ENCODE measurements around the gene PGAM5. TPM values are rescaled to one million over a fixed set of nuclear protein-coding genes. Genes with fewer than 3 reads are reported as not detected.

Gene PGAM5
- total and polyA plus RNA-seq, 2 of the 13 experiments (the other 11 are each of a cell fraction or from before 2014, with no cell fraction given): 18.0 to 77.9 TPM

DNA sequence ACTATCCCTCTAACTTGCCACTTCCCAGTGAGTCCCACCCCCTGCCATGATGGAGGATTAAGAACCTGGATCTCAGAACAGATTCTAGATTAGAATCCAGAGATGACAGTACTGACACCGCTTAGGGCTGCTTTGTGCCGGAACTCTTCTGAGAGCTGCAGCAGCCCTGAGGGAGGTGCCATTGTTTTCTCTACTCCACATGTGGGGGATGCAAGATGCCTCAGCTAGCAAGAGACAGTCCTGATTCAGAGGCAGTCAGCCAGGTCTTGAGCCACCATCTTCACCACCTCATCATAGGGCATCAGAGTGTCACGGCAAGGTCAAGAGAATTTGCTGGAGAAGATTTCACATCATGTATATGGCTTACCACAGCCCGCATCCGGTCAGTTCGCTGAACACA is 3.4 kb upstream of the PGAM5 start (continued):
- TF ChIP-seq, protein P1, sequence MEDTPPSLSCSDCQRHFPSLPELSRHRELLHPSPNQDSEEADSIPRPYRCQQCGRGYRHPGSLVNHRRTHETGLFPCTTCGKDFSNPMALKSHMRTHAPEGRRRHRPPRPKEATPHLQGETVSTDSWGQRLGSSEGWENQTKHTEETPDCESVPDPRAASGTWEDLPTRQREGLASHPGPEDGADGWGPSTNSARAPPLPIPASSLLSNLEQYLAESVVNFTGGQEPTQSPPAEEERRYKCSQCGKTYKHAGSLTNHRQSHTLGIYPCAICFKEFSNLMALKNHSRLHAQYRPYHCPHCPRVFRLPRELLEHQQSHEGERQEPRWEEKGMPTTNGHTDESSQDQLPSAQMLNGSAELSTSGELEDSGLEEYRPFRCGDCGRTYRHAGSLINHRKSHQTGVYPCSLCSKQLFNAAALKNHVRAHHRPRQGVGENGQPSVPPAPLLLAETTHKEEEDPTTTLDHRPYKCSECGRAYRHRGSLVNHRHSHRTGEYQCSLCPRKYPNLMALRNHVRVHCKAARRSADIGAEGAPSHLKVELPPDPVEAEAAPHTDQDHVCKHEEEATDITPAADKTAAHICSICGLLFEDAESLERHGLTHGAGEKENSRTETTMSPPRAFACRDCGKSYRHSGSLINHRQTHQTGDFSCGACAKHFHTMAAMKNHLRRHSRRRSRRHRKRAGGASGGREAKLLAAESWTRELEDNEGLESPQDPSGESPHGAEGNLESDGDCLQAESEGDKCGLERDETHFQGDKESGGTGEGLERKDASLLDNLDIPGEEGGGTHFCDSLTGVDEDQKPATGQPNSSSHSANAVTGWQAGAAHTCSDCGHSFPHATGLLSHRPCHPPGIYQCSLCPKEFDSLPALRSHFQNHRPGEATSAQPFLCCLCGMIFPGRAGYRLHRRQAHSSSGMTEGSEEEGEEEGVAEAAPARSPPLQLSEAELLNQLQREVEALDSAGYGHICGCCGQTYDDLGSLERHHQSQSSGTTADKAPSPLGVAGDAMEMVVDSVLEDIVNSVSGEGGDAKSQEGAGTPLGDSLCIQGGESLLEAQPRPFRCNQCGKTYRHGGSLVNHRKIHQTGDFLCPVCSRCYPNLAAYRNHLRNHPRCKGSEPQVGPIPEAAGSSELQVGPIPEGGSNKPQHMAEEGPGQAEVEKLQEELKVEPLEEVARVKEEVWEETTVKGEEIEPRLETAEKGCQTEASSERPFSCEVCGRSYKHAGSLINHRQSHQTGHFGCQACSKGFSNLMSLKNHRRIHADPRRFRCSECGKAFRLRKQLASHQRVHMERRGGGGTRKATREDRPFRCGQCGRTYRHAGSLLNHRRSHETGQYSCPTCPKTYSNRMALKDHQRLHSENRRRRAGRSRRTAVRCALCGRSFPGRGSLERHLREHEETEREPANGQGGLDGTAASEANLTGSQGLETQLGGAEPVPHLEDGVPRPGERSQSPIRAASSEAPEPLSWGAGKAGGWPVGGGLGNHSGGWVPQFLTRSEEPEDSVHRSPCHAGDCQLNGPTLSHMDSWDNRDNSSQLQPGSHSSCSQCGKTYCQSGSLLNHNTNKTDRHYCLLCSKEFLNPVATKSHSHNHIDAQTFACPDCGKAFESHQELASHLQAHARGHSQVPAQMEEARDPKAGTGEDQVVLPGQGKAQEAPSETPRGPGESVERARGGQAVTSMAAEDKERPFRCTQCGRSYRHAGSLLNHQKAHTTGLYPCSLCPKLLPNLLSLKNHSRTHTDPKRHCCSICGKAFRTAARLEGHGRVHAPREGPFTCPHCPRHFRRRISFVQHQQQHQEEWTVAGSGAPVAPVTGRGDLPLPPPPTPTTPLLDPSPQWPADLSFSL (CRISPR knock-in tag; IDR thresholded peaks at IDR 0.05): no peak
- TF ChIP-seq ZNF557 (CRISPR knock-in tag; IDR thresholded peaks at IDR 0.05) (no peak), FOXP1 (IDR thresholded peaks at IDR 0.05) (no peak), FOXP1 (CRISPR knock-in tag; IDR thresholded peaks at IDR 0.05) (no peak), RXRB (CRISPR knock-in tag; IDR thresholded peaks at IDR 0.05; ENCODE audit: borderline replicate concordance) (no peak)
- TF ChIP-seq, protein P2, sequence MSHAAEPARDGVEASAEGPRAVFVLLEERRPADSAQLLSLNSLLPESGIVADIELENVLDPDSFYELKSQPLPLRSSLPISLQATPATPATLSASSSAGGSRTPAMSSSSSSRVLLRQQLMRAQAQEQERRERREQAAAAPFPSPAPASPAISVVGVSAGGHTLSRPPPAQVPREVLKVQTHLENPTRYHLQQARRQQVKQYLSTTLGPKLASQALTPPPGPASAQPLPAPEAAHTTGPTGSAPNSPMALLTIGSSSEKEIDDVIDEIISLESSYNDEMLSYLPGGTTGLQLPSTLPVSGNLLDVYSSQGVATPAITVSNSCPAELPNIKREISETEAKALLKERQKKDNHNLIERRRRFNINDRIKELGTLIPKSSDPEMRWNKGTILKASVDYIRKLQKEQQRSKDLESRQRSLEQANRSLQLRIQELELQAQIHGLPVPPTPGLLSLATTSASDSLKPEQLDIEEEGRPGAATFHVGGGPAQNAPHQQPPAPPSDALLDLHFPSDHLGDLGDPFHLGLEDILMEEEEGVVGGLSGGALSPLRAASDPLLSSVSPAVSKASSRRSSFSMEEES (CRISPR knock-in tag; IDR thresholded peaks at IDR 0.05): no peak

DNA sequence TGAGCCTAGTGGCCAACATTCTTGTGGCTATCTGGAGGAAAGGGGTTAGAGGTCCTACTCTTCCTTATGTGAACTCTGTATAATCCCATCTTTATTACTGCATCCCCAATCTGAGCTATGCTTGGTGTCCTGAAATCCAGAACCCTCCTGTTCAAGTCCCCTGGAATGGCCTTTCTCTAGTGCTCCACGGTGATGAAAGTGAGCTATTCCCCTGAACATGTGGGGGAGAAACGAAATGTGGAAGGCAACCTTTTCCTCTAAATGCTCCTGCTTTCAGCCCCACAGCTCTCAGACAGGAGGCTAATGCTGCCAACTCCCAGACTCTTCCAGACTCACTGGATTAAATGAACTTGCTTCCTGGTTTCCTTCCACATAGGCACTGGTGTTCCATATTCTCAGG is 2.5 kb upstream of the PGAM5 start:
- intact Hi-C loops (cut with micrococcal nuclease; ENCODE audit: unreplicated experiment): no loop called here
- CTCF ChIA-PET (ENCODE audit: low intra/inter-chr PET ratio, low total read pairs): no interaction called here
- TF ChIP-seq, protein P3, sequence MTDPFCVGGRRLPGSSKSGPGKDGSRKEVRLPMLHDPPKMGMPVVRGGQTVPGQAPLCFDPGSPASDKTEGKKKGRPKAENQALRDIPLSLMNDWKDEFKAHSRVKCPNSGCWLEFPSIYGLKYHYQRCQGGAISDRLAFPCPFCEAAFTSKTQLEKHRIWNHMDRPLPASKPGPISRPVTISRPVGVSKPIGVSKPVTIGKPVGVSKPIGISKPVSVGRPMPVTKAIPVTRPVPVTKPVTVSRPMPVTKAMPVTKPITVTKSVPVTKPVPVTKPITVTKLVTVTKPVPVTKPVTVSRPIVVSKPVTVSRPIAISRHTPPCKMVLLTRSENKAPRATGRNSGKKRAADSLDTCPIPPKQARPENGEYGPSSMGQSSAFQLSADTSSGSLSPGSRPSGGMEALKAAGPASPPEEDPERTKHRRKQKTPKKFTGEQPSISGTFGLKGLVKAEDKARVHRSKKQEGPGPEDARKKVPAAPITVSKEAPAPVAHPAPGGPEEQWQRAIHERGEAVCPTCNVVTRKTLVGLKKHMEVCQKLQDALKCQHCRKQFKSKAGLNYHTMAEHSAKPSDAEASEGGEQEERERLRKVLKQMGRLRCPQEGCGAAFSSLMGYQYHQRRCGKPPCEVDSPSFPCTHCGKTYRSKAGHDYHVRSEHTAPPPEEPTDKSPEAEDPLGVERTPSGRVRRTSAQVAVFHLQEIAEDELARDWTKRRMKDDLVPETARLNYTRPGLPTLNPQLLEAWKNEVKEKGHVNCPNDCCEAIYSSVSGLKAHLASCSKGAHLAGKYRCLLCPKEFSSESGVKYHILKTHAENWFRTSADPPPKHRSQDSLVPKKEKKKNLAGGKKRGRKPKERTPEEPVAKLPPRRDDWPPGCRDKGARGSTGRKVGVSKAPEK (CRISPR knock-in tag; IDR thresholded peaks at IDR 0.05; ENCODE audit: borderline replicate concordance): no peak
- TF ChIP-seq PHB2 (IDR thresholded peaks at IDR 0.05; ENCODE audit: partially characterized antibody) (no peak), SMAD1 (CRISPR knock-in tag; IDR thresholded peaks at IDR 0.05; ENCODE audit: borderline replicate concordance, low read depth) (no peak)
- Histone ChIP-seq H3K9me3 (ENCODE audit: low read length) (no peaks in the 10 kb centered on the region), H3K4me3 (replicated peaks in 1 of 3; ENCODE audit: insufficient read depth in 1 of 3, low read depth in 2 of 3, low read length in 3 of 3) (no peak overlapping the region), H3K36me3 (replicated peaks in 1 of 2; ENCODE audit: control insufficient read depth in 1 of 2, insufficient read depth in 2 of 2, low read length in 2 of 2) (peaks cover 2 to 5% of the 10 kb centered on the region in 2 experiments; a peak in 1 of 5 replicates), H3K4me1 (ENCODE audit: insufficient read depth, low read length) (peaks cover 18% of the 10 kb centered on the region), H3K79me2 (ENCODE audit: insufficient read depth, low read length) (peaks cover 24% of the 10 kb centered on the region), H4K20me1 (ENCODE audit: insufficient read depth, low read length) (no peaks in the 10 kb centered on the region), H2AFZ (ENCODE audit: low read length) (no peak overlapping the region), H3K4me2 (ENCODE audit: low read depth, low read length) (no peak overlapping the region), H3K9ac (ENCODE audit: insufficient read depth, low read depth, low read length) (no peak overlapping the region), H3K27me3 (ENCODE audit: control insufficient read depth in 1 of 2, insufficient read depth in 2 of 2, low read length in 2 of 2) (no peaks in the 10 kb centered on the region), H3K27ac (ENCODE audit: extremely low read length, insufficient read depth, low read length) (peak overlapping the region; percentile 35)
- 88% methylated on average over 1 of the region's 2 CpGs for WGBS (ENCODE audit: low lambda C conversion rate)
- in situ Hi-C loops (cut with HindIII; ENCODE audit: extremely low pct_ligation_motif_present, low pct_unique_long_range_greater_than_20kb): no loop called here
- FAIRE-seq: no peak
- BruUV-seq (replicated peaks): no TSS peak
- DNase-seq (ENCODE audit: low spot score): no peak
- POLR2A ChIA-PET: no interaction called here
- ATAC-seq: no peak
